Measurements from ENCODE around the gene PHYHIPL.

- no peak for TF ChIP-seq CTCF (conservative IDR thresholded peaks at IDR 0.05 in 1 of 2, IDR thresholded peaks at IDR 0.05 in 1 of 2; ENCODE audit: extremely low read depth in 1 of 2, insufficient read depth in 1 of 2, low read depth in 1 of 2, low read length in 2 of 2)
- no peak for TF ChIP-seq EZH2 (IDR thresholded peaks at IDR 0.05; ENCODE audit: borderline replicate concordance, low read length)
Observed at GRCh38 chr10:59284118-59284975, 107.9 kb downstream of the PHYHIPL start.
